A549 (cell line): ENCODE measurements around the gene SETBP1. TPM values are rescaled to one million over a fixed set of nuclear protein-coding genes. Genes with fewer than 3 reads are reported as not detected.

Experiments used
- ATAC-seq, 2 experiments: fragments of 200-7000 bp in 1 of 2; fragments of >200 bp in 1 of 2; cut with Nextera tagmentation in 1 of 2; cut with Tn5 transposase in 1 of 2; 3 replicates each; pipeline versions ENCODE4 v1.8.0 to v1.9.1; 2018 to 2020; ENCODE audit warnings: mild to moderate bottlenecking in 1 of 2, moderate library complexity in 1 of 2
- CTCF ChIA-PET: fragments of 300-600 bp; sonication (Branson Sonifier 250); formaldehyde crosslinking; extraction: SDS; loops from one replicate; lab custom pipeline; 2021; ENCODE audit warnings: antibody characterized with exemption, inconsistent platforms; lab: Yijun Ruan, JAX
- POLR2A ChIA-PET: fragments of 350-600 bp; formaldehyde crosslinking; extraction: SDS; loops from one replicate; lab custom pipeline; 2021; ENCODE audit warnings: antibody characterized with exemption, inconsistent platforms; lab: Yijun Ruan, JAX
- DNase-seq, 2 experiments: peaks; one replicate each; pipeline versions ENCODE4 v3.0.0 to v3.0.0-alpha.2; 2011 to 2016; ENCODE audit warnings: low read depth in 1 of 2, low spot score in 1 of 2
- FAIRE-seq: peaks from 2 replicates; lab custom pipeline; 2011; peaks lifted over from hg19 to GRCh38; lab: Jason Lieb, UNC
- H3K27ac ChIP-seq, 2 experiments: fragments of >200 bp; sonication (Bioruptor Twin); formaldehyde crosslinking; 3 replicates each; pipeline ENCODE4 v1.5.1; 2016 to 2017
- H3K4me1 ChIP-seq: fragments of >200 bp; sonication (Bioruptor Twin); formaldehyde crosslinking; 3 replicates; pipeline ENCODE4 v1.6.1; 2016
- H3K4me2 ChIP-seq: fragments of >200 bp; sonication (Bioruptor Twin); formaldehyde crosslinking; 3 replicates; pipeline ENCODE4 v1.6.1; 2016
- H3K4me3 ChIP-seq: fragments of >200 bp; sonication (Bioruptor Twin); formaldehyde crosslinking; 3 replicates; pipeline ENCODE4 v1.5.1; 2016
- H3K9me3 ChIP-seq: fragments of >200 bp; sonication (Bioruptor Twin); formaldehyde crosslinking; 3 replicates; pipeline ENCODE4 v1.6.1; 2016
- BHLHE40 ChIP-seq: IDR thresholded peaks from 2 replicates; pipeline ENCODE4 v1.6.1; 2012; ENCODE audit warnings: low read depth, low read length, inconsistent platforms
- CHD2 ChIP-seq: fragments of 150-350 bp; IDR thresholded peaks from 2 replicates; pipeline ENCODE4 v1.6.1; 2014; ENCODE audit warnings: low read length; ENCODE audit not compliant: partially characterized antibody
- CHD4 ChIP-seq: fragments of 200-600 bp; sonication (generic); IDR thresholded peaks from 2 replicates; pipeline ENCODE4 v1.6.1; 2016; ENCODE audit warnings: antibody characterized with exemption, mild to moderate bottlenecking, borderline replicate concordance
- EHMT2 ChIP-seq: fragments of 200-600 bp; sonication (generic); IDR thresholded peaks from 2 replicates; pipeline ENCODE4 v1.6.1; 2016; ENCODE audit warnings: antibody characterized with exemption, low read depth, mild to moderate bottlenecking, moderate library complexity
- ESRRA ChIP-seq: fragments of 150-350 bp; IDR thresholded peaks from 2 replicates; pipeline ENCODE4 v1.6.1; 2014; ENCODE audit warnings: mild to moderate bottlenecking, low read length, borderline replicate concordance
- FOSB ChIP-seq: fragments of 250-450 bp; sonication (Bioruptor Pico); IDR thresholded peaks from 2 replicates; pipeline ENCODE4 v1.5.0; 2020; ENCODE audit warnings: mild to moderate bottlenecking, moderate library complexity
- FOXS1 ChIP-seq: fragments of 250-450 bp; sonication (Bioruptor Pico); IDR thresholded peaks from 2 replicates; pipeline ENCODE4 v1.5.0; 2020; ENCODE audit warnings: mild to moderate bottlenecking, moderate library complexity
- HDAC2 ChIP-seq: fragments of 200-600 bp; sonication (generic); IDR thresholded peaks from 2 replicates; pipeline ENCODE4 v1.6.1; 2016
- JUNB ChIP-seq: fragments of >200 bp; sonication (Bioruptor Twin); formaldehyde crosslinking; IDR thresholded peaks from 2 replicates; pipeline ENCODE4 v1.6.1; 2016
- MYC ChIP-seq: IDR thresholded peaks from 2 replicates; pipeline ENCODE4 v1.6.1; 2012; ENCODE audit warnings: mild to moderate bottlenecking, inconsistent platforms, low read length, improper control_type of control experiment, borderline replicate concordance
- NFE2L2 ChIP-seq: fragments of 150-350 bp; conservative IDR thresholded peaks from 2 replicates; pipeline ENCODE4 v1.6.1; 2014; ENCODE audit warnings: low read length
- PHF8 ChIP-seq: fragments of 200-600 bp; sonication (generic); IDR thresholded peaks from 2 replicates; pipeline ENCODE4 v1.6.1; 2016; ENCODE audit warnings: low read depth, mild to moderate bottlenecking, antibody characterized with exemption, moderate library complexity, borderline replicate concordance
- POLR2AphosphoS2 ChIP-seq: conservative IDR thresholded peaks from 2 replicates; pipeline ENCODE4 v1.6.1; 2012; ENCODE audit warnings: low read length, improper control_type of control experiment, inconsistent platforms
- RAD21 ChIP-seq, 2 experiments: fragments of >200 bp in 1 of 2; sonication (Bioruptor Twin) in 1 of 2; formaldehyde crosslinking in 1 of 2; IDR thresholded peaks in 1 of 2; conservative IDR thresholded peaks in 1 of 2; 2 replicates in 1 of 2; 3 replicates in 1 of 2; pipeline ENCODE4 v1.6.1; 2012 to 2018; ENCODE audit warnings: inconsistent platforms in 1 of 2
- RNF2 ChIP-seq: fragments of 200-600 bp; sonication (generic); IDR thresholded peaks from 2 replicates; pipeline ENCODE4 v1.6.1; 2016; ENCODE audit warnings: low read depth, mild to moderate bottlenecking, antibody characterized with exemption, moderate library complexity, borderline replicate concordance
- SREBF2 ChIP-seq: fragments of 450-650 bp; IDR thresholded peaks from 2 replicates; pipeline ENCODE4 v1.6.1; 2014; ENCODE audit warnings: mild to moderate bottlenecking, moderate library complexity
- TFCP2L1 ChIP-seq: fragments of 250-450 bp; sonication (Bioruptor Pico); IDR thresholded peaks from 2 replicates; pipeline ENCODE4 v1.5.0; 2021; ENCODE audit warnings: mild to moderate bottlenecking
- ZNF302 ChIP-seq: fragments of 250-450 bp; sonication (Bioruptor Pico); IDR thresholded peaks from 2 replicates; pipeline ENCODE4 v1.9.0; 2021; ENCODE audit warnings: inconsistent platforms, mild to moderate bottlenecking, moderate library complexity
- WGBS: methylation state at CpG from one replicate; pipeline ENCODE4 v1.1.6; 2017; ENCODE audit errors: missing lambda C conversion rate; 5-methylcytosine and 5-hydroxymethylcytosine counted together
- polyA plus RNA-seq, 4 experiments: library from polyadenylated mRNA; depleted of rRNA in 3 of 4; stranded (reverse); fragments of >200 nt; fragmentation: RNase III in 1 of 4; extraction: RNeasy Plus Mini Kit Qiagen cat#74134 plus additional on column Dnase treatment in 1 of 4; gene quantifications; 2 replicates in 3 of 4; 3 replicates in 1 of 4; pipeline ENCODE4 v1.2.3, GENCODE V29; 2011 to 2017
- TF ChIP-seq, protein P1 (sequence below): fragments of 450-650 bp; IDR thresholded peaks from 2 replicates; pipeline ENCODE4 v1.6.1; 2014; ENCODE audit warnings: antibody characterized with exemption
- TF ChIP-seq, protein P2 (sequence below): IDR thresholded peaks from 2 replicates; pipeline ENCODE4 v1.6.1; 2012
- TF ChIP-seq, protein P3 (sequence below): fragments of >200 bp; sonication (Bioruptor Twin); formaldehyde crosslinking; IDR thresholded peaks from 3 replicates; pipeline ENCODE4 v1.6.1; 2016
- TF ChIP-seq, protein P4 (sequence below): IDR thresholded peaks from 2 replicates; pipeline ENCODE4 v1.6.1; 2012; ENCODE audit warnings: low read depth, borderline replicate concordance
- TF ChIP-seq, protein P5 (sequence below): fragments of 250-450 bp; sonication (Bioruptor Pico); IDR thresholded peaks from 2 replicates; pipeline ENCODE4 v1.5.0; 2021; ENCODE audit warnings: mild to moderate bottlenecking, moderate library complexity, borderline replicate concordance

The SETBP1 gene
- polyA plus RNA-seq, 2 of the 4 experiments (the other 2 are of a cell fraction), result 0.50 to 1.9 TPM

DNA sequence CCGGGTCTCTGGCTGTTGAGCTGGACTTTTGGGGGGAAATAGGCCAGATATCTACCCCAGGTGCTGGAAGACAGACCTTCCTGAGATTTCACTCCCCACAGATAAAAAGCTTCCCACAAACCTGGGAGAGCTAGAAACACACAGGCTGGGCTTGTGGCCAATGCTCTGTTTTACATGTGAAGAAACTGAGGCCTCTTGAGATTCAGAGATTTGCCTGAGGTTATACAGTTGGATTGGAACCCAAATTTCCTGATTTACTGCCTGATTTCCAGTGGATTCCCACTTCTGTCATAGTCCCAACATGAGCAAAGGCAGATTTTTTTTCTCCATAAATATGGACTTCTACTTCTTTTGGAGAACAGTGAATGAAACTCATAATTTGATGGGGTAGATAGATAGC is 360.2 kb downstream of the SETBP1 start:
- WGBS, result 50% methylated on average over 1 of the region's 1 CpG
- no peak overlapping the region for H3K27ac ChIP-seq
- CTCF ChIA-PET, result no interaction called here
- no peak for ATAC-seq
- H3K4me1 ChIP-seq, result no peaks in the 10 kb centered on the region
- no peak for DNase-seq
- no peak overlapping the region for H3K4me2 ChIP-seq
- no peak overlapping the region for H3K4me3 ChIP-seq
- no peaks in the 10 kb centered on the region for H3K9me3 ChIP-seq
- POLR2A ChIA-PET, result no interaction called here
- no peak for FAIRE-seq
- TF ChIP-seq, protein P1, sequence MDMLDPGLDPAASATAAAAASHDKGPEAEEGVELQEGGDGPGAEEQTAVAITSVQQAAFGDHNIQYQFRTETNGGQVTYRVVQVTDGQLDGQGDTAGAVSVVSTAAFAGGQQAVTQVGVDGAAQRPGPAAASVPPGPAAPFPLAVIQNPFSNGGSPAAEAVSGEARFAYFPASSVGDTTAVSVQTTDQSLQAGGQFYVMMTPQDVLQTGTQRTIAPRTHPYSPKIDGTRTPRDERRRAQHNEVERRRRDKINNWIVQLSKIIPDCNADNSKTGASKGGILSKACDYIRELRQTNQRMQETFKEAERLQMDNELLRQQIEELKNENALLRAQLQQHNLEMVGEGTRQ, result no peak
- TF ChIP-seq EHMT2, result no peak
- no peak for TF ChIP-seq FOXS1
- no peak for TF ChIP-seq TFCP2L1
- TF ChIP-seq ESRRA, result no peak
- no peak for TF ChIP-seq CHD2
- TF ChIP-seq, protein P2, sequence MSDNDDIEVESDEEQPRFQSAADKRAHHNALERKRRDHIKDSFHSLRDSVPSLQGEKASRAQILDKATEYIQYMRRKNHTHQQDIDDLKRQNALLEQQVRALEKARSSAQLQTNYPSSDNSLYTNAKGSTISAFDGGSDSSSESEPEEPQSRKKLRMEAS, result no peak
- TF ChIP-seq NFE2L2, result no peak
- TF ChIP-seq RAD21 (conservative IDR thresholded peaks at IDR 0.05 in 1 of 2, IDR thresholded peaks at IDR 0.05 in 1 of 2), result no peak
- TF ChIP-seq BHLHE40, result no peak
- TF ChIP-seq, protein P3, sequence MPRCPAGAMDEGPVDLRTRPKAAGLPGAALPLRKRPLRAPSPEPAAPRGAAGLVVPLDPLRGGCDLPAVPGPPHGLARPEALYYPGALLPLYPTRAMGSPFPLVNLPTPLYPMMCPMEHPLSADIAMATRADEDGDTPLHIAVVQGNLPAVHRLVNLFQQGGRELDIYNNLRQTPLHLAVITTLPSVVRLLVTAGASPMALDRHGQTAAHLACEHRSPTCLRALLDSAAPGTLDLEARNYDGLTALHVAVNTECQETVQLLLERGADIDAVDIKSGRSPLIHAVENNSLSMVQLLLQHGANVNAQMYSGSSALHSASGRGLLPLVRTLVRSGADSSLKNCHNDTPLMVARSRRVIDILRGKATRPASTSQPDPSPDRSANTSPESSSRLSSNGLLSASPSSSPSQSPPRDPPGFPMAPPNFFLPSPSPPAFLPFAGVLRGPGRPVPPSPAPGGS, result no peak
- no peak for TF ChIP-seq MYC
- no peak for TF ChIP-seq POLR2AphosphoS2
- no peak for TF ChIP-seq CHD4
- no peak for TF ChIP-seq PHF8

DNA sequence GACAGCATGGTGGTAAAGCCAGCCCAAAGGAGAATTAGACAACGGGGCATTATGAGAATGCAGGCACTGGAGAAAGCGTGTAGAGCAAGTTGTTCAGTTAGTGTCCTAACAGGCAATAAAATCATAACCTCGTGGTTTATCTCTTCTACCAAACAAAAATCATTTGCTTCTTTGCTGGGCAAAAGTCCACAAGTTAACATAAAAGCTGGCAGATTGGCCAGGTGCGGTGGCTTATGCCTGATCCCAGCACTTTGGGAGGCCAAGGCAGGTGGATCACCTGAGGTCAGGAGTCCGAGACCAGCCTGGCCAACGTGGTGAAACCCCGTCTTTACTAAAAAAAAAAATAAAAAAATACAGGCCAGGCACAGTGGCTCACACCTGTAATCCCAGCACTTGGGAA is 364.1 kb downstream of the SETBP1 start:
- H3K4me1 ChIP-seq, result no peaks in the 10 kb centered on the region
- WGBS, result 71% methylated on average over 7 of the region's 7 CpGs
- POLR2A ChIA-PET, result no interaction called here
- H3K27ac ChIP-seq, result no peak overlapping the region
- CTCF ChIA-PET, result interaction anchor here (0.7 kb wide), 1 partner anchor 29 kb away, joined by 4 read pairs; no protein-coding TSS in a partner anchor
- no peak overlapping the region for H3K4me3 ChIP-seq
- FAIRE-seq (no peak), DNase-seq (no peak), ATAC-seq (no peak)
- no peaks in the 10 kb centered on the region for H3K9me3 ChIP-seq
- TF ChIP-seq FOSB (no peak), RNF2 (no peak), ZNF302 (CRISPR knock-in tag) (no peak), JUNB (no peak), HDAC2 (no peak), SREBF2 (no peak), EHMT2 (no peak), NFE2L2 (no peak), PHF8 (no peak)
- TF ChIP-seq, protein P4, sequence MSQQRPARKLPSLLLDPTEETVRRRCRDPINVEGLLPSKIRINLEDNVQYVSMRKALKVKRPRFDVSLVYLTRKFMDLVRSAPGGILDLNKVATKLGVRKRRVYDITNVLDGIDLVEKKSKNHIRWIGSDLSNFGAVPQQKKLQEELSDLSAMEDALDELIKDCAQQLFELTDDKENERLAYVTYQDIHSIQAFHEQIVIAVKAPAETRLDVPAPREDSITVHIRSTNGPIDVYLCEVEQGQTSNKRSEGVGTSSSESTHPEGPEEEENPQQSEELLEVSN, result no peak
- TF ChIP-seq, protein P2, result no peak
- TF ChIP-seq, protein P5, sequence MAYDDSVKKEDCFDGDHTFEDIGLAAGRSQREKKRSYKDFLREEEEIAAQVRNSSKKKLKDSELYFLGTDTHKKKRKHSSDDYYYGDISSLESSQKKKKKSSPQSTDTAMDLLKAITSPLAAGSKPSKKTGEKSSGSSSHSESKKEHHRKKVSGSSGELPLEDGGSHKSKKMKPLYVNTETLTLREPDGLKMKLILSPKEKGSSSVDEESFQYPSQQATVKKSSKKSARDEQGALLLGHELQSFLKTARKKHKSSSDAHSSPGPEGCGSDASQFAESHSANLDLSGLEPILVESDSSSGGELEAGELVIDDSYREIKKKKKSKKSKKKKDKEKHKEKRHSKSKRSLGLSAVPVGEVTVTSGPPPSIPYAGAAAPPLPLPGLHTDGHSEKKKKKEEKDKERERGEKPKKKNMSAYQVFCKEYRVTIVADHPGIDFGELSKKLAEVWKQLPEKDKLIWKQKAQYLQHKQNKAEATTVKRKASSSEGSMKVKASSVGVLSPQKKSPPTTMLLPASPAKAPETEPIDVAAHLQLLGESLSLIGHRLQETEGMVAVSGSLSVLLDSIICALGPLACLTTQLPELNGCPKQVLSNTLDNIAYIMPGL (CRISPR knock-in tag), result no peak
- H3K4me2 ChIP-seq, result no peak overlapping the region
